T-helper 2 cell treated with Interferon-gamma antibody and Interleukin-4, amounts not matched to agents 100 ng/mL and 5 ng/mL, for 36 hours (primary cell): Measurements from ENCODE around the gene NES. TPM values are rescaled to one million over a fixed set of nuclear protein-coding genes. Genes with fewer than 3 reads are reported as not detected.

Source experiments
- intact Hi-C: fragments of 100-400 bp; cut with micrococcal nuclease; formaldehyde crosslinking; loops from one replicate; pipeline ENCODE4 v1.15.1; 2023
- total RNA-seq: library from RNA; stranded (reverse); gene quantifications from 2 replicates; pipeline ENCODE4 v1.2.3, GENCODE V29; 2022

NES gene
- total RNA-seq, 1 donor from 2014 or later: not detected

- intact Hi-C loops: no loop called here
Measured at GRCh38 chr1:156705321-156705917, 28.2 kb upstream of the NES start, which contains the start of gene CRABP2. TSS of gene CRABP2 (minus strand) at chr1:156705583. CDS start at chr1:156705446, 137 bp downstream.

- intact Hi-C loops: no loop called here
Measured at GRCh38 chr1:156704930-156705320, 27.7 kb upstream of the NES start.

DNA sequence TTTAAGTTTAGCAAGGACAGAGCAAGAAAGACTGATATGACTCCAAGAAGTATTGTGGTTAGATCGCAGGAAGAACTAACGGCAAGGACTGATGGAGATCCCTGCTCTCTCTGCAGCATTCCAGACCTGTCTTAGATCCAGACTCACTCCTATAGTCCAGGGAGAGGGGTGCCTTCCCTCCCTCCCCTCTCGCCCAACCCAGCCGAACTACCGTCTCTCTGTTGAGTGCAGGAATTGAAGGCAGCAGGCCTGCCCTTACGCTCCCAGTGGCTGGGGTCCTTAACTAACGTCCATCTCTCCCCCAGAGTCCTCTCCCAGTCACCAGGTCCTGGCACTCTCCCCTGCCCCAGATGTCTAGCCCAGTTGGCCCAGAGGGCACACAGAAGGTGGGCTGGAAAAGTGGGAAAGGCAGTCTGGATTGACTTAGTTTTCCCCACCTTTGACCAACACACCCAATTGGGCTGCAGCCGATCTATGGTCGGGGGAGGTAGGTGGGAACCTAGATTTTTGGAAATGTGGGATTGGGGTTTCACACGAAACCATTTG lies 27.0 kb upstream of the NES start:
- intact Hi-C loops: no loop called here

GRCh38 chr1:156703741-156704140 lies 26.5 kb upstream of the NES start:
- intact Hi-C loops: no loop called here

GRCh38 chr1:156703336-156703735 lies 26.1 kb upstream of the NES start:
- intact Hi-C loops: no loop called here

DNA sequence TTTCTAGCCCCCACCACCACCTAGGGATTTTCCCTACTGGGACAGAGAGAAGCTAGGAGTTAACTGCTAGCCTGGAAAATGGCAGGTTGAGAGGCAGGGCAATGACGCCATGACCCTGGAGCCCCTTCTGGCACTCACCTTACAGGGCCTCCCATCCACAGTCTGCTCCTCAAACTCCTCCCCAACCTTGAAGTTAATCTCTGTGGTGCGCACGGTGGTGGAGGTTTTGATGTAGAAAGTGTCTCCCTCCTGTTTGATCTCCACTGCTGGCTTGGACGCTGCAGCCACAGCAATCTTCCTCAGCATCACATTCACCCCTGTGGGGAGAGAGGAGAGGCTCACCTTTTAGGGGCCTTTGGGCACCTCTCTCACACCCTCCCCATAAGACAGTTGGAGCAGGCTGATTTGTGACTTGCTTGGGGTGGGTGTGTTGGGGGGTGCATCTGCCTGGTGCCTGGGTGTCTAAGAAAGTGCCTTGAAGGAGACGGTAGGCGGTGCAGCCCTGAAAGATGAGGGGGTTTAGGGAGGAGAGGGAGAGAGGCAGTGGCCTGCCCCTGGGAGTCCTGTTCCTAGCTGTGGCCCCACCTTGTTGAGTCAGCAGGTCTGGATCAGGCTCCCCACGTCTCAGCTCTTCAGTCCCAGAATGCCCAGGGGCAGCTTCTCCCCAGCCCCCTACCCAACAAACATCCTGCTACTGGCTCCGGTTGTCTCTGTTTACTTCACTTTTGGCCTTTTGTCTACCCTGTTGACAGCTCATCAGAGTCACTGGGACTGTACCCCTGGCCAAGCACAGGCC lies 23.7 kb upstream of the NES start:
- intact Hi-C loops: no loop called here

- intact Hi-C loops: no loop called here
Measured at GRCh38 chr1:156698995-156699394, 21.8 kb upstream of the NES start.

GRCh38 chr1:156697481-156697880 lies 20.3 kb upstream of the NES start:
- intact Hi-C loops: no loop called here

GRCh38 chr1:156696755-156697154 lies 19.5 kb upstream of the NES start:
- intact Hi-C loops: no loop called here

DNA sequence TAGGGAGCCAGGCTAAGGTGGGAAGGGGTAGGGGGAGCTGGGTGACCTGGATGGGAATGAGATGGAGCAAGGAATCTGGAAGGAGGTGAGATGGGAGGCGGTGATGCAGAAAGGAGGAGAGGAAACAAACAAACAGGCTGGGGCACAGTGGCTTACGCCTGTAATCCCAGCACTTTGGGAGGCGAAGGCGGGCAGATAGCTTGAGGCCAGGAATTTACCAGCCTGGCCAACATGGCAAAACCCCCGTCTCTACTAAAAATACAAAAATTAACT lies 17.4 kb upstream of the NES start:
- intact Hi-C loops: no loop called here

DNA sequence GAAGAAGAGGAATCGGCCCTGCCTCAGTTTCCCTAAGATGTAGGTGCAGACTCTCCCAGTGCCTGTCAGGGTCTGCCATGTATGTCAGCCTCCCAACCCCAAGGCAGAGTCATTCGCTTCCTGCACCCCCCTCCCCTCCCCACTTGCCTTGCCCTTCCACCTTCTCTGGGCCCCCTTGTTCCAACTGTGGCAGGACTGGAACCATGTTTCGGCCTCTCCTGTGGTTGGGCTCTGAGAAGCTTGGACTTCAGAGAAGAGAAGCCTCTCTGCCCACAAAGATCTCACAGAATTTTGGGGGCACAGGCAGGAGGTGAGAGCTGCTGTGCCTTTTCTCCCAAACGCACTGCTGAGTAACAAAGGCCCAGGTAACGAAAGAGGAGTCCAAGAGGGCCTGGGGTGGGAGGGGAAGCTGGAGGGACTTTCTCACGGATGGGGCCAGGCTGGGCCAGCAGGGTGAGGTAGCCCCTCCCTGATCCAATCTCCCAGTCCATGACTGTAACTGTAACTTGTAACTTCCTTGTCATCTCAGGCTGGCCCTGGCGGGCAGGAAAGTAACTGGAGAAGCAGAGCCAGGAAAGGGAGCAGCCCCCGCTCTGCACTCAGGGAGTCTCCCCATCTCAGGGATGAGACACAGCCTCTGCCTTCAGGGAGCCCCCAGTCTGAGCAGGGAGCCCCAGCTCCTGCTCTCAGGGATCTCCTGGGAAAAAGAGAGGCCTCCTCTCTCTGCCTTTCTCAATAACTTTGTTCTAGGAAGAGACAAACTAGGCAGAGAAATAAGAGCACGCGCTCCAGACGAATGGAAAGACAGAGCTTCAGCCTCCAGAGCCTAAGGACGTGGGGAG lies 16.9 kb upstream of the NES start:
- intact Hi-C loops: no loop called here

- intact Hi-C loops: no loop called here
Measured at GRCh38 chr1:156692925-156693847, 16.0 kb upstream of the NES start.

DNA sequence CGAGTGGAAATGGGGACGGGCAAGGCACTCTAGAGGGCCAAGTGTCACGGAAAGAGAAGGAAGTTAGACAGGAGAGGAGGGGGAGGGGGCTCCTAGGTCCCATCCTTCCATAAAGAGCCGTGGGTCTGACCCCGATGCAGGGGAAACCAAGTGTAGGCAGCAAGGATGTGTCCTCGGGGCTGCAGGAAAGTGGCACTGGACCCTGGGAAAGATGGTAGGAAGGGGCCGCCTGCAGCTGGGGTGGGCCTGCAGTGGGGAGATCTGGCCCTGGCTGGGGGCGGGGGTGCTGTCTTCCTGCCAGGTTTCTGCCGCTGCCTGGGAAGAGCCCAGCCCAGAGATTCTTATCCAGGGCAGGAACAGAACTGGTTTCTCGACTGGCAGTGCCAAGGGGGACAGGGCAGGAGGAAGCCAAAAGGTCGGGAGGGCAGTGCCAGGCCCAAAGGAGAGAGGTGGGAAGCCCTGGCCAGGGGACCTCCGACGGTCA lies 15.3 kb upstream of the NES start:
- intact Hi-C loops: no loop called here

DNA sequence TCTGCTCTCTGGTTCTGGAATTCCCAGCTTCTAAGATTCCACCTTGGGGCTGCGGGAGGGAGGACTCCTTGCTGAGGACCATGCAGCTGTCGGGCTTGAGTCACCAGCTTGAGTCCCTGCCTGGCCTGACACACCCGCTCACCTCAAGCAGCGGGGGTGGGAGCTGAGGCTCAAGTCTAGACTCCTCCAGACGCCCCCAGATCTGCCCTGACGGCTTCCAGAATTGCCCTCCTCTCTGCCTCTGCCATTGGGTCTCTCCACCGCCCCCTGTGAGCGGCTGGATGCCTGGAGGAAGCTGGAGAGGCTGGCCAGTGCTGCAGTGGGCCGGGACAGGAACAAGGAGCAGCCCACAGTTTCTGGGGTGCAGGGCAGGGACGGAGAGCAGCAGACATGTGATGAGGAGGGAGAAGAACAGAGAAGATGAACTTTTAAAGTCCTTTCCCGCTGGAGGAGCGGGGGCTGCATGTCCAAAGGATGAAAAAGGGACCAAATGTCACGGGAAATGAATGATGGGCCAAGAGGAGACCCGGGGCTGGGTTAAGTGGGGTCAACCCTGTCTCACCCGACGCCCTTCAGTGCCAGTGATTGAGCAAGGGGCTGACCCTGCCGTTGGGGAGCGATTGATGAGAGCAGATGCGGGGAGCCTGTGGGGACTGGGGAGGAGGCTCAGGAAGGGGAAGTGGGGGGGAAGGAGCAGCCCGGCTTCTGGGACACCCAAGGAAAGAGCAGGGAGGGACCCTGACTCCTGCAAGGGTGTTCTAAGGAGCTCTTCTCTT lies 14.6 kb upstream of the NES start:
- intact Hi-C loops: no loop called here

- intact Hi-C loops: no loop called here
Measured at GRCh38 chr1:156691191-156691590, 14.0 kb upstream of the NES start.

GRCh38 chr1:156690675-156691036 lies 13.4 kb upstream of the NES start:
- intact Hi-C loops: no loop called here

DNA sequence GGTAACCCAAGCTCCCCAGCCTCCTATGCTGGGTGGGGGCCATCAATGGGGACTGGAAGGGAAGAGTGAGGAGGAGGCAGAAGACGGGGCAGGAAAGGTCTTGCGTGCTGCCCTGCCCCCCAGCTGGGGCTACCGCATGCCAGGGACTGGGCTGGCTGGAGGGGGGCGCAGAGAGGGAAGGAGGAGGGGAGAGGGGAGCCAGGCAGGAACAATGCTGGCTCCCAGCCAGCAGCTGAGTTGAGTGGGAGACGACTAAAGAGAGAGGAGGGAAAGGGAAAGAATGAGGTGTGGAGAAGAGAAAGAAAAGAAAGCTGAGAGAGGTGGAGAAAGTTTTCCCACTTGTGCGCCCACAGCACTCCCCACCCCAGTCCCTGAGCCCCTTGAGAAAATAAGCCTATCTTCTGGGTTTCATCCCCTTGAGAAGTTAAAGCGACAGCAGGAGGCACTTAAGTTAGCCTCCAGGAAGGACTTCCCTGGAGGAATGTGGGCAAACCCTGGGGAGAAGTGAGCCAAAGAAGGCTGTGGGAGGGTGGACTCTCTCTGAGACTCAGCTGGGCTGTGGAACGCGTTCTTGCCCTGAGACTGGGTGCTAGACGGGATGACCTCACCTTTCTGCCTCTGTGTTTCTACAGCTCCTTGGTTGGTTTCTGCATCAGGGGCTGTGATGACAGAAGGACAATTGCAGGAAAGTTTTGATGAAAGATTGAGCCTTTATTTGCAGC lies 12.9 kb upstream of the NES start:
- intact Hi-C loops: loop anchor here (1.0 to 10.0 kb wide), 4 partner anchors 16 to 205 kb away; partner anchors contain the start of genes PEAR1 and PRCC

DNA sequence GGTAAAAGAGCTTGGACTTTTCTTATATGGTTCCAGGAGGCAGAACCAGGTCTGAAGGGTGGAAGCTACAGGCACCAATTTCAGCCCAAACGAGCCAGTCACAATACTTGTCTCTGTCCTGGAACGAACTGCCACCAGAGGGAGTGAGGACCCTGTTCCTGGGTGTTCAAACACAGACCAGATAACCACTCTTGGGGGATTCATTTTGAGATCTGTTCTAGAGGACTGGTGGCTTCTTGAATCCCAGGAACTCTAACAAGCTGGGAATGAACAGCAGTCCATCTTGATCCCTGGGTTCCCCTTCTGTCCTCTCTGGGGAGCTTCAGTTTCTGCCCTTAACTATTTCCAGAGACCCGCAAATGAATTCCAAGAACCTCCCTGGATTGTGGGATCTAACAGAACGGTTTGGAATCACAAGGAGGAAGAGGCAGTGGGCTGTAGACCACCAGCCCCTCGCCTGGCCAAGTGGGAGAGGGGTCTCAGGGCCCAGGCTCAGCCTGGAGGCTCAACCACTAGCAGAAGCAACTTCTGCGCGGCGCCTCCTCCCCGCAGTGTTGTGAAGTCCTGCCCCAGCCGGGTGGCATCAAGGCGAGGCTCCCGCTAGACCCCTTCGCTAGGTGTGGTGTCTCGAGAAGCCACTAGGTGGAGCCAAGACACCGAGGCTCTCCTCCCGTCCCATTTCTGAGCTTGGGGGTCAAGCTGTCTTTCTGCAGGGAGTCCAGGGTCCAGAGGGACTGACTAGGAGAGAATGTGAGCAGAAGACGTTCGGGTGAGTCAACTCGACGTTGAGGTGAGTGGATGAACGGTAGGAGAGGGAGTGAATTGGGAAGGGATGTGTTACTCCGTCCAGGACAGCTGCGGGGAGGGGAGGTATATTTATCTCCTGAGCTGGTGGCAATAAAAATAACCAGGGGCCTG lies 12.1 kb upstream of the NES start:
- intact Hi-C loops: loop anchor here (1.0 to 10.0 kb wide), 4 partner anchors 17 to 206 kb away; partner anchors contain the start of genes PEAR1 and PRCC
